GM20000 (cell line): ENCODE results near the gene PDE11A.

ENCODE experiments used
- DNase-seq: peaks from one replicate; pipeline ENCODE4 v3.0.0; 2012; ENCODE audit warnings: low spot score
- CTCF ChIP-seq: IDR thresholded peaks from 2 replicates; pipeline ENCODE4 v1.5.1; 2012; ENCODE audit warnings: mild to moderate bottlenecking, control low read depth; ENCODE audit errors: extremely low read depth, missing control alignments

PDE11A gene

GRCh38 chr2:177724398-177725287 lies 347.9 kb downstream of the PDE11A start:
- peak; percentile 86 for TF ChIP-seq CTCF
- DNase-seq, result peak; percentile 65

- TF ChIP-seq CTCF, result no peak
- no peak for DNase-seq
Measured at GRCh38 chr2:177723235-177723634, 349.3 kb downstream of the PDE11A start.

- no peak for TF ChIP-seq CTCF
- no peak for DNase-seq
Measured at GRCh38 chr2:177721818-177722567, 350.6 kb downstream of the PDE11A start.

- no peak for TF ChIP-seq CTCF
- DNase-seq, result no peak
Measured at GRCh38 chr2:177721087-177721486, 351.5 kb downstream of the PDE11A start.

- DNase-seq, result peak; percentile 17
- peak; percentile 5 for TF ChIP-seq CTCF
Measured at GRCh38 chr2:177717831-177718618, 354.6 kb downstream of the PDE11A start.

- DNase-seq, result no peak
- TF ChIP-seq CTCF, result no peak
Measured at GRCh38 chr2:177716484-177716883, 356.1 kb downstream of the PDE11A start.
